ENCODE measurements around the gene RSF1.

DNA sequence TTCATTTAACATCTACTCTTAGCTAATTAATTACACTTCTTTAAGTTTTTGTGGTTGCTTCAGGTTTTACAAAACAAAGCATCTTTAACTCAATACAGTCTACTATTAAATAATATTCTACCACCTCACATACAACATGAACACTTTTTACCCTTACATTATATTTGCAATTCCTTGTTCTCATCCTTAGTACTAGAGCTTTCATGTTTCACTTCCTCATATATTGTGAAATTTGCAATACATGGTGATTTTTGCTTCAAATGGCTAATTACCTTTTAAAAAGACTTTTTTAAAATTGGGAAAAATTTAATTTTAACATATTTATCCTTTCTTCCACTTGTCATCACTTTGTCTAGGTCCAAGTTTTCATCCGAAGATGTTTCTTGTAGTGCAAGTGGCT is 37.5 kb downstream of the RSF1 start:
- TF ChIP-seq, protein P1, sequence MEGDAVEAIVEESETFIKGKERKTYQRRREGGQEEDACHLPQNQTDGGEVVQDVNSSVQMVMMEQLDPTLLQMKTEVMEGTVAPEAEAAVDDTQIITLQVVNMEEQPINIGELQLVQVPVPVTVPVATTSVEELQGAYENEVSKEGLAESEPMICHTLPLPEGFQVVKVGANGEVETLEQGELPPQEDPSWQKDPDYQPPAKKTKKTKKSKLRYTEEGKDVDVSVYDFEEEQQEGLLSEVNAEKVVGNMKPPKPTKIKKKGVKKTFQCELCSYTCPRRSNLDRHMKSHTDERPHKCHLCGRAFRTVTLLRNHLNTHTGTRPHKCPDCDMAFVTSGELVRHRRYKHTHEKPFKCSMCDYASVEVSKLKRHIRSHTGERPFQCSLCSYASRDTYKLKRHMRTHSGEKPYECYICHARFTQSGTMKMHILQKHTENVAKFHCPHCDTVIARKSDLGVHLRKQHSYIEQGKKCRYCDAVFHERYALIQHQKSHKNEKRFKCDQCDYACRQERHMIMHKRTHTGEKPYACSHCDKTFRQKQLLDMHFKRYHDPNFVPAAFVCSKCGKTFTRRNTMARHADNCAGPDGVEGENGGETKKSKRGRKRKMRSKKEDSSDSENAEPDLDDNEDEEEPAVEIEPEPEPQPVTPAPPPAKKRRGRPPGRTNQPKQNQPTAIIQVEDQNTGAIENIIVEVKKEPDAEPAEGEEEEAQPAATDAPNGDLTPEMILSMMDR (IDR thresholded peaks at IDR 0.05; ENCODE audit: poor library complexity): no peak
- no peak for TF ChIP-seq EZH2 (IDR thresholded peaks at IDR 0.05; ENCODE audit: borderline replicate concordance)
